ENCODE results near the gene AFAP1L1.

AFAP1L1 gene

GRCh38 chr5:149280802-149281201 lies 9.1 kb downstream of the AFAP1L1 start:
- Histone ChIP-seq H3K9ac (ENCODE audit: low read length) (no peak overlapping the region), H3K27me3 (ENCODE audit: control insufficient read depth, insufficient read depth, low read length) (no peaks in the 10 kb centered on the region), H3K4me3 (ENCODE audit: low read length) (no peak overlapping the region), H3K27ac (ENCODE audit: low read depth, low read length) (no peak overlapping the region), H3K36me3 (ENCODE audit: control insufficient read depth, insufficient read depth, low read length) (no peaks in the 10 kb centered on the region), H3K4me1 (ENCODE audit: control insufficient read depth, insufficient read depth, low read length) (no peaks in the 10 kb centered on the region)

GRCh38 chr5:149282027-149282965 lies 10.6 kb downstream of the AFAP1L1 start:
- Histone ChIP-seq H3K27me3 (ENCODE audit: control insufficient read depth, insufficient read depth, low read length) (no peaks in the 10 kb centered on the region), H3K4me1 (ENCODE audit: control insufficient read depth, insufficient read depth, low read length) (no peaks in the 10 kb centered on the region), H3K27ac (ENCODE audit: low read depth, low read length) (no peak overlapping the region), H3K4me3 (ENCODE audit: low read length) (no peak overlapping the region), H3K9ac (ENCODE audit: low read length) (no peak overlapping the region), H3K36me3 (ENCODE audit: control insufficient read depth, insufficient read depth, low read length) (no peaks in the 10 kb centered on the region)

- no peak overlapping the region for H3K4me3 ChIP-seq (ENCODE audit: low read length)
- no peak overlapping the region for H3K9ac ChIP-seq (ENCODE audit: low read length)
- no peaks in the 10 kb centered on the region for H3K27me3 ChIP-seq (ENCODE audit: control insufficient read depth, insufficient read depth, low read length)
- no peaks in the 10 kb centered on the region for H3K4me1 ChIP-seq (ENCODE audit: control insufficient read depth, insufficient read depth, low read length)
- no peak overlapping the region for H3K27ac ChIP-seq (ENCODE audit: low read depth, low read length)
- H3K36me3 ChIP-seq (ENCODE audit: control insufficient read depth, insufficient read depth, low read length): no peaks in the 10 kb centered on the region
These were observed 11.3 kb downstream of the AFAP1L1 start for GRCh38 chr5:149282966-149283332.

- no peaks in the 10 kb centered on the region for H3K4me1 ChIP-seq (ENCODE audit: control insufficient read depth, insufficient read depth, low read length)
- no peaks in the 10 kb centered on the region for H3K36me3 ChIP-seq (ENCODE audit: control insufficient read depth, insufficient read depth, low read length)
- H3K27me3 ChIP-seq (ENCODE audit: control insufficient read depth, insufficient read depth, low read length): no peaks in the 10 kb centered on the region
- H3K27ac ChIP-seq (ENCODE audit: low read depth, low read length): no peak overlapping the region
- H3K9ac ChIP-seq (ENCODE audit: low read length): no peak overlapping the region
- H3K4me3 ChIP-seq (ENCODE audit: low read length): no peak overlapping the region
These were observed 12.2 kb downstream of the AFAP1L1 start for GRCh38 chr5:149283626-149284480.

GRCh38 chr5:149284501-149284900 lies 12.8 kb downstream of the AFAP1L1 start:
- H3K9ac ChIP-seq (ENCODE audit: low read length): no peak overlapping the region
- no peaks in the 10 kb centered on the region for H3K4me1 ChIP-seq (ENCODE audit: control insufficient read depth, insufficient read depth, low read length)
- no peaks in the 10 kb centered on the region for H3K36me3 ChIP-seq (ENCODE audit: control insufficient read depth, insufficient read depth, low read length)
- no peaks in the 10 kb centered on the region for H3K27me3 ChIP-seq (ENCODE audit: control insufficient read depth, insufficient read depth, low read length)
- H3K27ac ChIP-seq (ENCODE audit: low read depth, low read length): no peak overlapping the region
- no peak overlapping the region for H3K4me3 ChIP-seq (ENCODE audit: low read length)

GRCh38 chr5:149285153-149285552 lies 13.5 kb downstream of the AFAP1L1 start:
- Histone ChIP-seq H3K4me1 (ENCODE audit: control insufficient read depth, insufficient read depth, low read length) (no peaks in the 10 kb centered on the region), H3K27me3 (ENCODE audit: control insufficient read depth, insufficient read depth, low read length) (no peaks in the 10 kb centered on the region), H3K9ac (ENCODE audit: low read length) (no peak overlapping the region), H3K4me3 (ENCODE audit: low read length) (no peak overlapping the region), H3K36me3 (ENCODE audit: control insufficient read depth, insufficient read depth, low read length) (no peaks in the 10 kb centered on the region), H3K27ac (ENCODE audit: low read depth, low read length) (no peak overlapping the region)

- H3K27me3 ChIP-seq (ENCODE audit: control insufficient read depth, insufficient read depth, low read length): no peaks in the 10 kb centered on the region
- H3K4me3 ChIP-seq (ENCODE audit: low read length): no peak overlapping the region
- no peak overlapping the region for H3K9ac ChIP-seq (ENCODE audit: low read length)
- no peaks in the 10 kb centered on the region for H3K36me3 ChIP-seq (ENCODE audit: control insufficient read depth, insufficient read depth, low read length)
- H3K4me1 ChIP-seq (ENCODE audit: control insufficient read depth, insufficient read depth, low read length): no peaks in the 10 kb centered on the region
- H3K27ac ChIP-seq (ENCODE audit: low read depth, low read length): no peak overlapping the region
These were observed 16.8 kb downstream of the AFAP1L1 start for GRCh38 chr5:149288436-149288835.

GRCh38 chr5:149289301-149289700 lies 17.6 kb downstream of the AFAP1L1 start:
- no peaks in the 10 kb centered on the region for H3K27me3 ChIP-seq (ENCODE audit: control insufficient read depth, insufficient read depth, low read length)
- H3K27ac ChIP-seq (ENCODE audit: low read depth, low read length): no peak overlapping the region
- H3K9ac ChIP-seq (ENCODE audit: low read length): no peak overlapping the region
- H3K4me1 ChIP-seq (ENCODE audit: control insufficient read depth, insufficient read depth, low read length): no peaks in the 10 kb centered on the region
- no peaks in the 10 kb centered on the region for H3K36me3 ChIP-seq (ENCODE audit: control insufficient read depth, insufficient read depth, low read length)
- H3K4me3 ChIP-seq (ENCODE audit: low read length): no peak overlapping the region

GRCh38 chr5:149294872-149295829 lies 23.5 kb downstream of the AFAP1L1 start:
- Histone ChIP-seq H3K4me1 (ENCODE audit: control insufficient read depth, insufficient read depth, low read length) (no peaks in the 10 kb centered on the region), H3K36me3 (ENCODE audit: control insufficient read depth, insufficient read depth, low read length) (no peaks in the 10 kb centered on the region), H3K9ac (ENCODE audit: low read length) (no peak overlapping the region), H3K4me3 (ENCODE audit: low read length) (no peak overlapping the region), H3K27ac (ENCODE audit: low read depth, low read length) (no peak overlapping the region), H3K27me3 (ENCODE audit: control insufficient read depth, insufficient read depth, low read length) (no peaks in the 10 kb centered on the region)

GRCh38 chr5:149297340-149298025 lies 25.8 kb downstream of the AFAP1L1 start:
- Histone ChIP-seq H3K27ac (ENCODE audit: low read depth, low read length) (no peak overlapping the region), H3K9ac (ENCODE audit: low read length) (no peak overlapping the region), H3K27me3 (ENCODE audit: control insufficient read depth, insufficient read depth, low read length) (no peaks in the 10 kb centered on the region), H3K36me3 (ENCODE audit: control insufficient read depth, insufficient read depth, low read length) (no peaks in the 10 kb centered on the region), H3K4me1 (ENCODE audit: control insufficient read depth, insufficient read depth, low read length) (no peaks in the 10 kb centered on the region), H3K4me3 (ENCODE audit: low read length) (no peak overlapping the region)

GRCh38 chr5:149298163-149298562 lies 26.5 kb downstream of the AFAP1L1 start:
- Histone ChIP-seq H3K27ac (ENCODE audit: low read depth, low read length) (no peak overlapping the region), H3K27me3 (ENCODE audit: control insufficient read depth, insufficient read depth, low read length) (no peaks in the 10 kb centered on the region), H3K4me3 (ENCODE audit: low read length) (no peak overlapping the region), H3K9ac (ENCODE audit: low read length) (no peak overlapping the region), H3K4me1 (ENCODE audit: control insufficient read depth, insufficient read depth, low read length) (no peaks in the 10 kb centered on the region), H3K36me3 (ENCODE audit: control insufficient read depth, insufficient read depth, low read length) (no peaks in the 10 kb centered on the region)

Data from rectal smooth muscle tissue (tissue), 1 donor.